ENCODE data around the gene RFC4. TPM values are rescaled to one million over a fixed set of nuclear protein-coding genes. Genes with fewer than 3 reads are reported as not detected.
A peak's percentile ranks its signal among the peaks of the same experiment; 100 is the strongest.
"Not testable (repeated sequence)": the region's sequence is repeated elsewhere in the genome, so short reads cannot be mapped to it uniquely, and the experiment has no call there.

RFC4 gene, protein sequence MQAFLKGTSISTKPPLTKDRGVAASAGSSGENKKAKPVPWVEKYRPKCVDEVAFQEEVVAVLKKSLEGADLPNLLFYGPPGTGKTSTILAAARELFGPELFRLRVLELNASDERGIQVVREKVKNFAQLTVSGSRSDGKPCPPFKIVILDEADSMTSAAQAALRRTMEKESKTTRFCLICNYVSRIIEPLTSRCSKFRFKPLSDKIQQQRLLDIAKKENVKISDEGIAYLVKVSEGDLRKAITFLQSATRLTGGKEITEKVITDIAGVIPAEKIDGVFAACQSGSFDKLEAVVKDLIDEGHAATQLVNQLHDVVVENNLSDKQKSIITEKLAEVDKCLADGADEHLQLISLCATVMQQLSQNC
- 10 to 100 TPM; 17.8 to 18.8 TPM for polyA plus RNA-seq

GRCh38 chr3:186806089-186807055 lies at the start of gene RFC4:
RFC4 (minus strand) TSS chr3:186806482; CDS start chr3:186804713, 1,769 bp downstream.
- H3K27me3 ChIP-seq (ENCODE audit: control insufficient read depth in 1 of 2, insufficient read depth in 2 of 2, low read length in 2 of 2) = no peaks in the 10 kb centered on the region
- H3K36me3 ChIP-seq (ENCODE audit: control insufficient read depth in 2 of 2, insufficient read depth in 2 of 2, low read length in 1 of 2) = no peaks in the 10 kb centered on the region
- no peaks in the 10 kb centered on the region for H3K4me1 ChIP-seq (ENCODE audit: control insufficient read depth in 2 of 2, insufficient read depth in 2 of 2, low read length in 1 of 2)
- 0% methylated on average over 70 of the region's 70 CpGs for WGBS, 2 donors
- peak within 1 kb of the TSS; percentile 81 to 95 for H3K4me3 ChIP-seq (ENCODE audit: low read depth in 1 of 2, low read length in 2 of 2)
- H3K9me3 ChIP-seq (ENCODE audit: control insufficient read depth in 2 of 2, insufficient read depth in 1 of 2, low read depth in 1 of 2, low read length in 1 of 2) = no peaks in the 10 kb centered on the region
- H3K27ac ChIP-seq (ENCODE audit: low read depth in 2 of 2, low read length in 1 of 2) = peak within 1 kb of the TSS; percentile 71 to 94

DNA sequence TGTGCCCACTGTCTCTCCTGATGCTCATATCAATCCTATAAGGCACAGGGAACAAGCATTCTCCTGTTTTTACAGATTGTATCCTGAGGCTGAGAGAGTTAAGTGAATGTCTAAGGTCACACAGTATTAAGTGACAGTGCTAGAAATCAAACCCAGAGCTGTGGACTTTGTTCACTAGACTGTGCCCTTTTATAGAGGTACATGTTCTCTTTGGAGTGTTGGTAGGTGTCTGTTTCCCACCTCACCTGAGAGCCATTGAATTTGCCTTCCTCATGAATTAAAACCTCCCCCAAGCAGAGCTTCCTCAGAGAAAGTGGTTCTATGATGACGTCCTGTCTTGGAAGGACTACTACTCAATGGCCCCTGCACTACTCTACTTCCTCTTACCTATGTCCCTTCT lies 48.7 kb upstream of the RFC4 start:
- Histone ChIP-seq H3K4me1 (ENCODE audit: control insufficient read depth in 2 of 2, insufficient read depth in 2 of 2, low read length in 1 of 2) (no peaks in the 10 kb centered on the region), H3K9me3 (ENCODE audit: control insufficient read depth in 2 of 2, insufficient read depth in 1 of 2, low read depth in 1 of 2, low read length in 1 of 2) (no peaks in the 10 kb centered on the region), H3K27ac (ENCODE audit: low read depth in 2 of 2, low read length in 1 of 2) (no peak overlapping the region), H3K36me3 (ENCODE audit: control insufficient read depth in 2 of 2, insufficient read depth in 2 of 2, low read length in 1 of 2) (no peaks in the 10 kb centered on the region), H3K27me3 (ENCODE audit: control insufficient read depth in 1 of 2, insufficient read depth in 2 of 2, low read length in 2 of 2) (no peaks in the 10 kb centered on the region), H3K4me3 (ENCODE audit: low read depth in 1 of 2, low read length in 2 of 2) (no peak overlapping the region)
- 0% methylated on average over 1 of the region's 1 CpG for WGBS, 2 donors

- H3K4me3 ChIP-seq (ENCODE audit: low read depth in 1 of 2, low read length in 2 of 2) = no peak overlapping the region
- no peak overlapping the region for H3K27ac ChIP-seq (ENCODE audit: low read depth in 2 of 2, low read length in 1 of 2)
- no peaks in the 10 kb centered on the region for H3K27me3 ChIP-seq (ENCODE audit: control insufficient read depth in 1 of 2, insufficient read depth in 2 of 2, low read length in 2 of 2)
- H3K9me3 ChIP-seq (ENCODE audit: control insufficient read depth in 2 of 2, insufficient read depth in 1 of 2, low read depth in 1 of 2, low read length in 1 of 2) = no peaks in the 10 kb centered on the region
- no peaks in the 10 kb centered on the region for H3K36me3 ChIP-seq (ENCODE audit: control insufficient read depth in 2 of 2, insufficient read depth in 2 of 2, low read length in 1 of 2)
- WGBS, 2 donors = 94 to 98% methylated on average over 8 of the region's 8 CpGs
- no peaks in the 10 kb centered on the region for H3K4me1 ChIP-seq (ENCODE audit: control insufficient read depth in 2 of 2, insufficient read depth in 2 of 2, low read length in 1 of 2)
These were observed 47.9 kb upstream of the RFC4 start for GRCh38 chr3:186854146-186854545.

- 75 to 84% methylated on average over 6 of the region's 6 CpGs for WGBS, 2 donors
These were observed 46.7 kb upstream of the RFC4 start for GRCh38 chr3:186852994-186853393.

DNA sequence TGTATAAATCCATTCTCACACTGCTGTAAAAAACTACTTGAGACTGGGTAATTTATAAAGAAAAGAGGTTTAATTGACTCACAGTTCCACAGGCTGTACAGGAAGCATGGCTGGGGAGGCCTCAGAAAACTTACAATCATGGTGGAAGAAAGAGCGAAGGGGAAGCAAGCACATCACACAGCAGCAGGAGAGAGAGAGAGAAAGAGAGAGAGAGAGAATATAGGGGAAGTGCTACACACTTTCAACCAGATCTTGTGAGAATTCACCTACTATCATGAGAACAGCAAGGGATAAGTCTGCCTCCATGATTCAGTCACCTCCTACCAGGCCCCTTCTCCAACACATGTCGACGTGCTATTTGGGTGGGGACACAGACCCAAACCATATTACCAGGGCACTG lies 45.6 kb upstream of the RFC4 start:
- H3K27me3 ChIP-seq (ENCODE audit: control insufficient read depth in 1 of 2, insufficient read depth in 2 of 2, low read length in 2 of 2); H3K36me3 ChIP-seq (ENCODE audit: control insufficient read depth in 2 of 2, insufficient read depth in 2 of 2, low read length in 1 of 2); H3K9me3 ChIP-seq (ENCODE audit: control insufficient read depth in 2 of 2, insufficient read depth in 1 of 2, low read depth in 1 of 2, low read length in 1 of 2); H3K4me1 ChIP-seq (ENCODE audit: control insufficient read depth in 2 of 2, insufficient read depth in 2 of 2, low read length in 1 of 2); H3K4me3 ChIP-seq (ENCODE audit: low read depth in 1 of 2, low read length in 2 of 2); H3K27ac ChIP-seq (ENCODE audit: low read depth in 2 of 2, low read length in 1 of 2): not testable (repeated sequence)
- WGBS, 2 donors = 95 to 96% methylated on average over 3 of the region's 3 CpGs

More at GRCh38 chr3:186852994-186853393, 46.7 kb upstream of the RFC4 start:
- Histone ChIP-seq H3K36me3 (ENCODE audit: control insufficient read depth in 2 of 2, insufficient read depth in 2 of 2, low read length in 1 of 2) (no peaks in the 10 kb centered on the region), H3K4me3 (ENCODE audit: low read depth in 1 of 2, low read length in 2 of 2) (no peak overlapping the region), H3K9me3 (ENCODE audit: control insufficient read depth in 2 of 2, insufficient read depth in 1 of 2, low read depth in 1 of 2, low read length in 1 of 2) (no peaks in the 10 kb centered on the region), H3K27me3 (ENCODE audit: control insufficient read depth in 1 of 2, insufficient read depth in 2 of 2, low read length in 2 of 2) (no peaks in the 10 kb centered on the region), H3K4me1 (ENCODE audit: control insufficient read depth in 2 of 2, insufficient read depth in 2 of 2, low read length in 1 of 2) (no peaks in the 10 kb centered on the region), H3K27ac (ENCODE audit: low read depth in 2 of 2, low read length in 1 of 2) (no peak overlapping the region)

GRCh38 chr3:186849374-186849975 lies 43.2 kb upstream of the RFC4 start:
- Histone ChIP-seq H3K27ac (ENCODE audit: low read depth in 2 of 2, low read length in 1 of 2) (no peak overlapping the region), H3K36me3 (ENCODE audit: control insufficient read depth in 2 of 2, insufficient read depth in 2 of 2, low read length in 1 of 2) (no peaks in the 10 kb centered on the region), H3K4me3 (ENCODE audit: low read depth in 1 of 2, low read length in 2 of 2) (no peak overlapping the region), H3K4me1 (ENCODE audit: control insufficient read depth in 2 of 2, insufficient read depth in 2 of 2, low read length in 1 of 2) (no peaks in the 10 kb centered on the region), H3K9me3 (ENCODE audit: control insufficient read depth in 2 of 2, insufficient read depth in 1 of 2, low read depth in 1 of 2, low read length in 1 of 2) (no peaks in the 10 kb centered on the region), H3K27me3 (ENCODE audit: control insufficient read depth in 1 of 2, insufficient read depth in 2 of 2, low read length in 2 of 2) (peaks cover 0 to 3% of the 10 kb centered on the region in 2 donors)
- WGBS, 2 donors = 0 to 3% methylated on average over 1 of the region's 1 CpG

- no peak overlapping the region for H3K27ac ChIP-seq (ENCODE audit: low read depth in 2 of 2, low read length in 1 of 2)
- WGBS, 2 donors = 62 to 63% methylated on average over 2 of the region's 2 CpGs
- H3K9me3 ChIP-seq (ENCODE audit: control insufficient read depth in 2 of 2, insufficient read depth in 1 of 2, low read depth in 1 of 2, low read length in 1 of 2) = no peaks in the 10 kb centered on the region
- H3K4me3 ChIP-seq (ENCODE audit: low read depth in 1 of 2, low read length in 2 of 2) = no peak overlapping the region
- no peaks in the 10 kb centered on the region for H3K36me3 ChIP-seq (ENCODE audit: control insufficient read depth in 2 of 2, insufficient read depth in 2 of 2, low read length in 1 of 2)
- no peaks in the 10 kb centered on the region for H3K4me1 ChIP-seq (ENCODE audit: control insufficient read depth in 2 of 2, insufficient read depth in 2 of 2, low read length in 1 of 2)
- peaks cover 0 to 3% of the 10 kb centered on the region in 2 donors for H3K27me3 ChIP-seq (ENCODE audit: control insufficient read depth in 1 of 2, insufficient read depth in 2 of 2, low read length in 2 of 2)
These were observed 41.2 kb upstream of the RFC4 start for GRCh38 chr3:186847437-186847836.

DNA sequence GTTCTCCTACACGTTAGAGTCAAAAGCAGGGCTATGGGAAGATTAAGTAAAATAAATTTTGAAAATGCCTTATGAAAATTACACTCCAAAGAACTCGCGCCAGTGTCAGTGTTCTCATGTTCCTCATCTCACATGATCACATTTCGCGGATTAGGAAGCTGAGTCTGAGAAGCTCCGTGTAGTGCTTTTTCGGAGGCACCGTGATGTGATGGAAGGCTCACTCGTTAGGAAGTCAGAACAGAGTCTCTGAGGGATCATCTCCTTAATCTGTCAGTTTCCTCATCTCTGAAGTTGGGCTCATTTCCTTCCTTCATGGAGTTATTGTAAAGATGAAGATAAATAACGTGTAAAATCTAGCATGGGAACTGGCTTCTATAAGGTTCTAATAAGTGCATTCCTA lies 39.5 kb upstream of the RFC4 start:
- no peaks in the 10 kb centered on the region for H3K36me3 ChIP-seq (ENCODE audit: control insufficient read depth in 2 of 2, insufficient read depth in 2 of 2, low read length in 1 of 2)
- WGBS, 2 donors = 71 to 84% methylated on average over 10 of the region's 10 CpGs

DNA sequence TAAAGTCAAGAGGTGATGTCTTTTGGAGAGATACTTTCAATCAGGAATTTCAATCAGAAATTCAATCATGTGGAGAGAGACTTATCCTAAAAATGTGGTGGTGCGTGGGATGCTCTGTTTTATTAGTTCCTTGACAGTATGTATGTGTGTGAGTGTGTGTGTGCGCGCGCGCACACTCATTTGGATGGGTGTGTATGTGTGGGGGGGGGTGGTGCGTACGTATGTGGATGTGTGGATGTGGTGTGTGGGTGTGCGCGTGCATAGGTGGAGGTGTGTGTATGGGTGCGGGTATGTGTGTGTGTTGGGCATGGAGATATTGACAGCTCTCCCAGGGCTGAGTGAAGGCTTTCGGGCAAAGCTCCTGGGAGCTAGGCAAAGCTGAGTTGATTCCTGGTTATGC lies 38.6 kb upstream of the RFC4 start:
- Histone ChIP-seq H3K36me3 (ENCODE audit: control insufficient read depth in 2 of 2, insufficient read depth in 2 of 2, low read length in 1 of 2) (no peaks in the 10 kb centered on the region), H3K4me3 (ENCODE audit: low read depth in 1 of 2, low read length in 2 of 2) (no peak overlapping the region), H3K9me3 (ENCODE audit: control insufficient read depth in 2 of 2, insufficient read depth in 1 of 2, low read depth in 1 of 2, low read length in 1 of 2) (no peaks in the 10 kb centered on the region), H3K27ac (ENCODE audit: low read depth in 2 of 2, low read length in 1 of 2) (no peak overlapping the region), H3K27me3 (ENCODE audit: control insufficient read depth in 1 of 2, insufficient read depth in 2 of 2, low read length in 2 of 2) (peaks cover 0 to 3% of the 10 kb centered on the region in 2 donors), H3K4me1 (ENCODE audit: control insufficient read depth in 2 of 2, insufficient read depth in 2 of 2, low read length in 1 of 2) (no peaks in the 10 kb centered on the region)
- WGBS, 2 donors = 81 to 94% methylated on average over 11 of the region's 11 CpGs

More for the DNA sequence above, 39.5 kb upstream of the RFC4 start:
- Histone ChIP-seq H3K27me3 (ENCODE audit: control insufficient read depth in 1 of 2, insufficient read depth in 2 of 2, low read length in 2 of 2) (peaks cover 0 to 3% of the 10 kb centered on the region in 2 donors), H3K9me3 (ENCODE audit: control insufficient read depth in 2 of 2, insufficient read depth in 1 of 2, low read depth in 1 of 2, low read length in 1 of 2) (no peaks in the 10 kb centered on the region), H3K4me3 (ENCODE audit: low read depth in 1 of 2, low read length in 2 of 2) (no peak overlapping the region), H3K27ac (ENCODE audit: low read depth in 2 of 2, low read length in 1 of 2) (no peak overlapping the region), H3K4me1 (ENCODE audit: control insufficient read depth in 2 of 2, insufficient read depth in 2 of 2, low read length in 1 of 2) (no peaks in the 10 kb centered on the region)

Measured in esophagus (tissue), 2 donors.